ENCODE results near the gene RUNDC3A.

GRCh38 chr17:44287651-44288050, 20.8 kb upstream of the RUNDC3A start:
- no peak for TF ChIP-seq POLR2A (IDR thresholded peaks at IDR 0.05)
- TF ChIP-seq, protein P1, sequence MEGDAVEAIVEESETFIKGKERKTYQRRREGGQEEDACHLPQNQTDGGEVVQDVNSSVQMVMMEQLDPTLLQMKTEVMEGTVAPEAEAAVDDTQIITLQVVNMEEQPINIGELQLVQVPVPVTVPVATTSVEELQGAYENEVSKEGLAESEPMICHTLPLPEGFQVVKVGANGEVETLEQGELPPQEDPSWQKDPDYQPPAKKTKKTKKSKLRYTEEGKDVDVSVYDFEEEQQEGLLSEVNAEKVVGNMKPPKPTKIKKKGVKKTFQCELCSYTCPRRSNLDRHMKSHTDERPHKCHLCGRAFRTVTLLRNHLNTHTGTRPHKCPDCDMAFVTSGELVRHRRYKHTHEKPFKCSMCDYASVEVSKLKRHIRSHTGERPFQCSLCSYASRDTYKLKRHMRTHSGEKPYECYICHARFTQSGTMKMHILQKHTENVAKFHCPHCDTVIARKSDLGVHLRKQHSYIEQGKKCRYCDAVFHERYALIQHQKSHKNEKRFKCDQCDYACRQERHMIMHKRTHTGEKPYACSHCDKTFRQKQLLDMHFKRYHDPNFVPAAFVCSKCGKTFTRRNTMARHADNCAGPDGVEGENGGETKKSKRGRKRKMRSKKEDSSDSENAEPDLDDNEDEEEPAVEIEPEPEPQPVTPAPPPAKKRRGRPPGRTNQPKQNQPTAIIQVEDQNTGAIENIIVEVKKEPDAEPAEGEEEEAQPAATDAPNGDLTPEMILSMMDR (IDR thresholded peaks at IDR 0.05) = no peak

Data from ovary (tissue), 3 donors.